GM19193 (cell line): ENCODE measurements around the gene METTL26.
A peak's percentile ranks its signal among the peaks of the same experiment; 100 is the strongest.

Source experiments
- POLR2A ChIP-seq: IDR thresholded peaks from 4 replicates; pipeline ENCODE4 v1.6.1; 2011; ENCODE audit not compliant: insufficient read depth, insufficient read length; ENCODE audit errors: extremely low read depth

Gene METTL26

DNA sequence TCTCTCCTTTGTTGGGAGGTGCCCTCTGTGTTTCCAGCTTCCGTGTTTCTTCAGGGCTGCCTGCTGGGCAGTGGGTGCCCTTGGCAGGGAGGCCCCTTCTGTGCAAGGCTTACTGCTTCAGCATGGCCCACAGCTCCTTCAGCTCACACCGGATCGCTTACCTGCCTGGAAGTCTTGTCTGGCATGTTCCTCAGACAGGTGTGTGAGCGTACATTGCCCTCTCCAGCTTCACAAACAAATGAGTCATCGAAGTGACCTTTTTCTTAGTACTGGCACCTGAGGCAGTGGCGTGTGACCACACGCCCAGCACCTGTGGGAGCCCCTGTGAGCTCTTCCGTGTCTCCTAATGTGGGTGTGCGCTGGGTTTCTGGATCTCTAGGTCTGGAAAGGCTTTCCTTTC lies 42.7 kb downstream of the METTL26 start:
- no peak for TF ChIP-seq POLR2A

GRCh38 chr16:592518-593306 lies 43.4 kb downstream of the METTL26 start:
- no peak for TF ChIP-seq POLR2A

- TF ChIP-seq POLR2A = no peak
These were observed 44.1 kb downstream of the METTL26 start for GRCh38 chr16:591892-592517.

DNA sequence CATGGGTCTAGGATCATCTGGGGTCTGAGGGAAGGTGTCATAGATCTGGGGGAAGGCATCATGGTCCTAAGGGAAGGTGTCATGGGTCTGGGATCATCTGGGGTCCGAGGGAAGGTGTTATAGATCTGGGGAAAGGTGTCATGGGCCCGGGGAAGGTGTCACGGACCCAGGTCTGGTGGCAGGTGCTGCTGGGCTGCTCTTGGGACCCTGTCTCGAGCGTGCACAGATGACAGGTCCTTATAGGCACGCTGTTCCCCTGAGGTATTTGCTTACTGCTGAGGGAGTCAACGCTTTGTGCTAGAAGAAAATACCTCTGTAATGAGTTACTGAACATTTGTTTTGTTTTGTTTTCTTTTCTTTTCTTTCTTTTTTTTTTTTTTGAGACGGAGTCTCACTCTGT lies 44.9 kb downstream of the METTL26 start:
- no peak for TF ChIP-seq POLR2A

DNA sequence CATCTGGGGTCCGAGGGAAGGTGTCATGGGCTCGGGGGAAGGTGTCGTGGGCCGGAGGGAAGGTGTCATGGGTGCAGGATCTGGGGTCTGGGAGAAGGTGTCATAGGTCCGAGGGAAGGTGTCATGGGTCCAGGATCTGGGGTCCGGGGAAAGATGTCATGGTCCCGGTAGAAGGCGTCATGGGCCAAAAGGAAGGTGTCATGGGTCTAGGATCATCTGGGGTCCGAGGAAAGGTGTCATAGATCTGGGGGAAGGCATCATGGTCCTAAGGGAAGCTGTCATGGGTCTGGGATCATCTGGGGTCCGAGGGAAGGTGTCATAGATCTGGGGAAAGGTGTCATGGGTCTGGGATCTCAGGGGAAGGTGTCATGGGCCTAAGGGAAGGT lies 45.3 kb downstream of the METTL26 start:
- TF ChIP-seq POLR2A = no peak

DNA sequence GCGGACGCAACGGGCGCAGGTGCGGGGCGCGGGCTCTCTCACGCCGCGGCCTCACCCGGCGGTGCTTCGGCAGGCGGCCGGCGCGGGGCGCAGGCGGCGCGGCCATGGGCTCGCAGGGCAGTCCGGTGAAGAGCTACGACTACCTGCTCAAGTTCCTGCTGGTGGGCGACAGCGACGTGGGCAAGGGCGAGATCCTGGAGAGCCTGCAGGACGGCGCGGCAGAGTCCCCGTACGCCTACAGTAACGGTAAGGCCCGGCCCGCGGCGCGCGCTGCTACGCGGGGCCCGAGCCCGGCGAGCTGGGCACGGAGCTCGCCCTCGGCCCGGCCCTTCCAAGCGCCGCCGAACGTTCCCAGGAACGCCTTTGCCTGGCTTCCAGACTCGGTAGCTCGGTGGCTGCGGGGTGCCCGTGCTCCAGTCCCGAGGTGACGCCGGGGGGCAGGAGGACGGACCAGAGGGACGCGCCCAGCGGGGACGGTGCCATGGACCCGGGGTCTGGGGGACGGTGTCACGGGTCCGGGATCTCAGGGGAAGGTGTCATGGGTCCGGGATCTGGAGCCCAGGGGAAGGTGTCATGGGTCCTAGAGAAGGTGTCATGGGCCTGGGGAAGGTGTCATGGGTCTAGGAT lies 45.8 kb downstream of the METTL26 start:
- no peak for TF ChIP-seq POLR2A

- TF ChIP-seq POLR2A = no peak
These were observed 46.4 kb downstream of the METTL26 start, which contains the start of gene RAB40C for GRCh38 chr16:589658-590187. RAB40C (plus strand) TSS chr16:590066; CDS start chr16:590292, 226 bp downstream.

- peak; percentile 85 for TF ChIP-seq POLR2A
These were observed 47.0 kb downstream of the METTL26 start for GRCh38 chr16:588889-589657.

GRCh38 chr16:588639-588888 lies 47.5 kb downstream of the METTL26 start:
- TF ChIP-seq POLR2A = no peak

DNA sequence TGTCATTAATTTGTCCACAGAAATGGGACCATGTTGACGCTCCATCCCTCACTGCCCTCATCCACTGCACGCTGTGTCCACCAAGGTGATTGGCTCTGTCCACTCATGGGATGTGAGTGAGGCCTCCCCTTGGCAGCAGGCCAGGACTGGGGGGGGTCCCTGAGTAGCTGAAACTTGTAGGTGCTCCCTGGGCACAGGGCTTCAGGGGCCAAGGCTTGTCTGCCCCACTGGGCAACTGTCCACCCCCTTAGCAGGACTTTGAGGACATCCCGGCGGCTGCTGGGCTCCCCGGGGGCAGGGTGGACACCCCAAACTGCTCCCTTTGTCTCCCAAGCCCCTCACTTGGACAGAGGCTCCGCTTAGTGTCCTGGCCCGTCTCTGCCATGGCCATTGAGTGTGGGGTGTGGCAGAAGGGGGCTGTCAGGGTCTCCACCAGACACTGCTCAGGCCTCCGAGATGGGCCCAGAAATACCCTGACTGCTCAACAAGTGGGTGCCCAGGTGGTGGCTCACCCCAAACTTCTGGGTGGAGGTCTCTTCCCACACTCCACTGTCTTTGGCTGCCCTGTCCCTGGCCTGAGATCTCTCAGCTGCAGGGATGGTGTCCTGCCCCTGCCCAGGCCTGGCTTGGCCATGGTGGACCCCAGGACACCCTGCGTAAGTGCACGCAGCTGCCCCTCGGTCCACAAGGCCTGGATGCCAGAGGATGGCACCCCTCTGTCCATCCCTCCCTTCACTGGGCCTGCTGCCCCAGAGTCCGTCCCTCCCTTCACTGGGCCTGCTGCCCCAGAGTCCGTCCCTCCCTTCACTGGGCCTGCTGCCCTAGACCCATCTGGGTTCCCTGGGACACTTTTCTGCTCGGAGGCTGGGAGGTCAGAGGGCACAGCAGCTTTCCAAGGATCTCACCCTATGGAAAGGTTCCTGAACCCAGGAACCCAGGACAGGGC lies 49.2 kb downstream of the METTL26 start:
- peak; percentile 34 for TF ChIP-seq POLR2A

- peak; percentile 9 for TF ChIP-seq POLR2A
These were observed 50.0 kb downstream of the METTL26 start for GRCh38 chr16:586047-586644.

GRCh38 chr16:585351-585750 lies 50.8 kb downstream of the METTL26 start:
- no peak for TF ChIP-seq POLR2A
